ENCODE measurements around the gene EPB41L1. TPM values are rescaled to one million over a fixed set of nuclear protein-coding genes. Genes with fewer than 3 reads are reported as not detected.

EPB41L1 gene
- total RNA-seq, 1 experiment from 2014 or later = 38.7 TPM

DNA sequence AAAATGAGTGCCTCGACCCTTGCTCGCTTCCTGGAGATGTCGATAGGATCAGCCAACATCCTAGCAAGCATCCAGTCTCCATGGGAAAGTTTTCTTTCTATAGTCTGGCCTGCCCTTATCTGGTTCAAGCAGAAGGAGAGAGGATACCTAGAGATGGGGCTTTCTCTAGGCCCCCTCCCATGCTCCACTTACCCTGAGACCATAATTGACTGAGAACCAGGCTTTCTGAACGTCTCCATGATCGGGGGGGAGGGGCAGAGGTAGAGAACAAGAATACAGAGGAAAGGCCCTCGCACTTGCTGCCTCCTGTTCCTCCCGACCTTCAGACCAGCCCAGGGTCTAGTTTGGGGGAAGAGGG is 31.6 kb upstream of the EPB41L1 start:
- Mint-ChIP-seq H3K4me1 (peaks cover 7% of the 10 kb centered on the region; the same call in 1 of the 2 replicates), H3K4me3 (no peak overlapping the region), H3K27ac (no peak overlapping the region), H3K36me3 (no peaks in the 10 kb centered on the region), H3K9me3 (no peaks in the 10 kb centered on the region), H3K27me3 (ENCODE audit: low read depth) (peaks cover 4% of the 10 kb centered on the region; the same call in 1 of the 2 replicates)
- DNase-seq (ENCODE audit: low spot score) (no peak), ATAC-seq (no peak)
- ChIA-PET POLR2A (no interaction called here), CTCF (interaction anchor here (3.5 kb wide), 1 partner anchor 130 kb away, joined by 13 read pairs; no protein-coding TSS in a partner anchor)
- TF ChIP-seq, protein P1, sequence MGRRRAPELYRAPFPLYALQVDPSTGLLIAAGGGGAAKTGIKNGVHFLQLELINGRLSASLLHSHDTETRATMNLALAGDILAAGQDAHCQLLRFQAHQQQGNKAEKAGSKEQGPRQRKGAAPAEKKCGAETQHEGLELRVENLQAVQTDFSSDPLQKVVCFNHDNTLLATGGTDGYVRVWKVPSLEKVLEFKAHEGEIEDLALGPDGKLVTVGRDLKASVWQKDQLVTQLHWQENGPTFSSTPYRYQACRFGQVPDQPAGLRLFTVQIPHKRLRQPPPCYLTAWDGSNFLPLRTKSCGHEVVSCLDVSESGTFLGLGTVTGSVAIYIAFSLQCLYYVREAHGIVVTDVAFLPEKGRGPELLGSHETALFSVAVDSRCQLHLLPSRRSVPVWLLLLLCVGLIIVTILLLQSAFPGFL (CRISPR knock-in tag; IDR thresholded peaks at IDR 0.05; ENCODE audit: borderline replicate concordance) = no peak
- TF ChIP-seq, protein P2, sequence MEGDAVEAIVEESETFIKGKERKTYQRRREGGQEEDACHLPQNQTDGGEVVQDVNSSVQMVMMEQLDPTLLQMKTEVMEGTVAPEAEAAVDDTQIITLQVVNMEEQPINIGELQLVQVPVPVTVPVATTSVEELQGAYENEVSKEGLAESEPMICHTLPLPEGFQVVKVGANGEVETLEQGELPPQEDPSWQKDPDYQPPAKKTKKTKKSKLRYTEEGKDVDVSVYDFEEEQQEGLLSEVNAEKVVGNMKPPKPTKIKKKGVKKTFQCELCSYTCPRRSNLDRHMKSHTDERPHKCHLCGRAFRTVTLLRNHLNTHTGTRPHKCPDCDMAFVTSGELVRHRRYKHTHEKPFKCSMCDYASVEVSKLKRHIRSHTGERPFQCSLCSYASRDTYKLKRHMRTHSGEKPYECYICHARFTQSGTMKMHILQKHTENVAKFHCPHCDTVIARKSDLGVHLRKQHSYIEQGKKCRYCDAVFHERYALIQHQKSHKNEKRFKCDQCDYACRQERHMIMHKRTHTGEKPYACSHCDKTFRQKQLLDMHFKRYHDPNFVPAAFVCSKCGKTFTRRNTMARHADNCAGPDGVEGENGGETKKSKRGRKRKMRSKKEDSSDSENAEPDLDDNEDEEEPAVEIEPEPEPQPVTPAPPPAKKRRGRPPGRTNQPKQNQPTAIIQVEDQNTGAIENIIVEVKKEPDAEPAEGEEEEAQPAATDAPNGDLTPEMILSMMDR (IDR thresholded peaks at IDR 0.05) = no peak
- TF ChIP-seq, protein P3, sequence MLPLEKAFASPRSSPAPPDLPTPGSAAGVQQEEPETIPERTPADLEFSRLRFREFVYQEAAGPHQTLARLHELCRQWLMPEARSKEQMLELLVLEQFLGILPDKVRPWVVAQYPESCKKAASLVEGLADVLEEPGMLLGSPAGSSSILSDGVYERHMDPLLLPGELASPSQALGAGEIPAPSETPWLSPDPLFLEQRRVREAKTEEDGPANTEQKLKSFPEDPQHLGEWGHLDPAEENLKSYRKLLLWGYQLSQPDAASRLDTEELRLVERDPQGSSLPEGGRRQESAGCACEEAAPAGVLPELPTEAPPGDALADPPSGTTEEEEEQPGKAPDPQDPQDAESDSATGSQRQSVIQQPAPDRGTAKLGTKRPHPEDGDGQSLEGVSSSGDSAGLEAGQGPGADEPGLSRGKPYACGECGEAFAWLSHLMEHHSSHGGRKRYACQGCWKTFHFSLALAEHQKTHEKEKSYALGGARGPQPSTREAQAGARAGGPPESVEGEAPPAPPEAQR (CRISPR knock-in tag; IDR thresholded peaks at IDR 0.05) = no peak
- no peak for TF ChIP-seq SMAD4 (CRISPR knock-in tag; IDR thresholded peaks at IDR 0.05)
- no peak for TF ChIP-seq GRHL2 (CRISPR knock-in tag; IDR thresholded peaks at IDR 0.05; ENCODE audit: insufficient replicate concordance, severe bottlenecking)
- TF ChIP-seq, protein P4, sequence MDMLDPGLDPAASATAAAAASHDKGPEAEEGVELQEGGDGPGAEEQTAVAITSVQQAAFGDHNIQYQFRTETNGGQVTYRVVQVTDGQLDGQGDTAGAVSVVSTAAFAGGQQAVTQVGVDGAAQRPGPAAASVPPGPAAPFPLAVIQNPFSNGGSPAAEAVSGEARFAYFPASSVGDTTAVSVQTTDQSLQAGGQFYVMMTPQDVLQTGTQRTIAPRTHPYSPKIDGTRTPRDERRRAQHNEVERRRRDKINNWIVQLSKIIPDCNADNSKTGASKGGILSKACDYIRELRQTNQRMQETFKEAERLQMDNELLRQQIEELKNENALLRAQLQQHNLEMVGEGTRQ (CRISPR knock-in tag; IDR thresholded peaks at IDR 0.05) = no peak
- TF ChIP-seq NFE2L1 (CRISPR knock-in tag; IDR thresholded peaks at IDR 0.05) = no peak
- no peak for TF ChIP-seq ZNF396 (CRISPR knock-in tag; IDR thresholded peaks at IDR 0.05; ENCODE audit: borderline replicate concordance)
- TF ChIP-seq, protein P5, sequence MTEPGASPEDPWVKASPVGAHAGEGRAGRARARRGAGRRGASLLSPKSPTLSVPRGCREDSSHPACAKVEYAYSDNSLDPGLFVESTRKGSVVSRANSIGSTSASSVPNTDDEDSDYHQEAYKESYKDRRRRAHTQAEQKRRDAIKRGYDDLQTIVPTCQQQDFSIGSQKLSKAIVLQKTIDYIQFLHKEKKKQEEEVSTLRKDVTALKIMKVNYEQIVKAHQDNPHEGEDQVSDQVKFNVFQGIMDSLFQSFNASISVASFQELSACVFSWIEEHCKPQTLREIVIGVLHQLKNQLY (CRISPR knock-in tag; IDR thresholded peaks at IDR 0.05) = no peak
- no peak for TF ChIP-seq NR1H2 (CRISPR knock-in tag; IDR thresholded peaks at IDR 0.05)
- TF ChIP-seq, protein P6, sequence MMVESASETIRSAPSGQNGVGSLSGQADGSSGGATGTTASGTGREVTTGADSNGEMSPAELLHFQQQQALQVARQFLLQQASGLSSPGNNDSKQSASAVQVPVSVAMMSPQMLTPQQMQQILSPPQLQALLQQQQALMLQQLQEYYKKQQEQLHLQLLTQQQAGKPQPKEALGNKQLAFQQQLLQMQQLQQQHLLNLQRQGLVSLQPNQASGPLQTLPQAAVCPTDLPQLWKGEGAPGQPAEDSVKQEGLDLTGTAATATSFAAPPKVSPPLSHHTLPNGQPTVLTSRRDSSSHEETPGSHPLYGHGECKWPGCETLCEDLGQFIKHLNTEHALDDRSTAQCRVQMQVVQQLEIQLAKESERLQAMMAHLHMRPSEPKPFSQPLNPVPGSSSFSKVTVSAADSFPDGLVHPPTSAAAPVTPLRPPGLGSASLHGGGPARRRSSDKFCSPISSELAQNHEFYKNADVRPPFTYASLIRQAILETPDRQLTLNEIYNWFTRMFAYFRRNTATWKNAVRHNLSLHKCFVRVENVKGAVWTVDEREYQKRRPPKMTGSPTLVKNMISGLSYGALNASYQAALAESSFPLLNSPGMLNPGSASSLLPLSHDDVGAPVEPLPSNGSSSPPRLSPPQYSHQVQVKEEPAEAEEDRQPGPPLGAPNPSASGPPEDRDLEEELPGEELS (CRISPR knock-in tag; IDR thresholded peaks at IDR 0.05) = no peak
- TF ChIP-seq NFATC4 (CRISPR knock-in tag; IDR thresholded peaks at IDR 0.05) = no peak
- TF ChIP-seq, protein P7, sequence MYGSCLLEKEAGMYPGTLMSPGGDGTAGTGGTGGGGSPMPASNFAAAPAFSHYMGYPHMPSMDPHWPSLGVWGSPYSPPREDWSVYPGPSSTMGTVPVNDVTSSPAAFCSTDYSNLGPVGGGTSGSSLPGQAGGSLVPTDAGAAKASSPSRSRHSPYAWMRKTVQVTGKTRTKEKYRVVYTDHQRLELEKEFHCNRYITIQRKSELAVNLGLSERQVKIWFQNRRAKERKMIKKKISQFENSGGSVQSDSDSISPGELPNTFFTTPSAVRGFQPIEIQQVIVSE (CRISPR knock-in tag; IDR thresholded peaks at IDR 0.05; ENCODE audit: borderline replicate concordance) = no peak
- TF ChIP-seq, protein P8, sequence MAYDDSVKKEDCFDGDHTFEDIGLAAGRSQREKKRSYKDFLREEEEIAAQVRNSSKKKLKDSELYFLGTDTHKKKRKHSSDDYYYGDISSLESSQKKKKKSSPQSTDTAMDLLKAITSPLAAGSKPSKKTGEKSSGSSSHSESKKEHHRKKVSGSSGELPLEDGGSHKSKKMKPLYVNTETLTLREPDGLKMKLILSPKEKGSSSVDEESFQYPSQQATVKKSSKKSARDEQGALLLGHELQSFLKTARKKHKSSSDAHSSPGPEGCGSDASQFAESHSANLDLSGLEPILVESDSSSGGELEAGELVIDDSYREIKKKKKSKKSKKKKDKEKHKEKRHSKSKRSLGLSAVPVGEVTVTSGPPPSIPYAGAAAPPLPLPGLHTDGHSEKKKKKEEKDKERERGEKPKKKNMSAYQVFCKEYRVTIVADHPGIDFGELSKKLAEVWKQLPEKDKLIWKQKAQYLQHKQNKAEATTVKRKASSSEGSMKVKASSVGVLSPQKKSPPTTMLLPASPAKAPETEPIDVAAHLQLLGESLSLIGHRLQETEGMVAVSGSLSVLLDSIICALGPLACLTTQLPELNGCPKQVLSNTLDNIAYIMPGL (CRISPR knock-in tag; IDR thresholded peaks at IDR 0.05) = no peak
- no peak for TF ChIP-seq KAT7 (CRISPR knock-in tag; IDR thresholded peaks at IDR 0.05; ENCODE audit: borderline replicate concordance)
